Measurements from ENCODE around the gene SLC18A3.

Gene SLC18A3

GRCh38 chr10:49628599-49628998, 18.5 kb downstream of the SLC18A3 start:
- no peaks in the 10 kb centered on the region for H3K27me3 ChIP-seq (ENCODE audit: control insufficient read depth in 1 of 2, insufficient read depth in 2 of 2, low read length in 2 of 2)
- H3K36me3 ChIP-seq (ENCODE audit: control insufficient read depth in 2 of 2, insufficient read depth in 2 of 2, low read length in 2 of 2) = no peaks in the 10 kb centered on the region
- peaks cover 0 to 2% of the 10 kb centered on the region in 2 donors for H3K9me3 ChIP-seq (ENCODE audit: control insufficient read depth in 2 of 2, low read length in 2 of 2)
- H3K4me3 ChIP-seq (ENCODE audit: low read length in 2 of 2) = no peak overlapping the region
- no peaks in the 10 kb centered on the region for H3K4me1 ChIP-seq (ENCODE audit: control insufficient read depth, insufficient read depth, low read length)
- no peak overlapping the region for H3K27ac ChIP-seq (ENCODE audit: low read length)
- no peak overlapping the region for H3K9ac ChIP-seq (ENCODE audit: low read length in 2 of 2)

- no peaks in the 10 kb centered on the region for H3K36me3 ChIP-seq (ENCODE audit: control insufficient read depth in 2 of 2, insufficient read depth in 2 of 2, low read length in 2 of 2)
- peaks cover 0 to 2% of the 10 kb centered on the region in 2 donors for H3K9me3 ChIP-seq (ENCODE audit: control insufficient read depth in 2 of 2, low read length in 2 of 2)
- H3K4me3 ChIP-seq (ENCODE audit: low read length in 2 of 2) = no peak overlapping the region
- no peaks in the 10 kb centered on the region for H3K27me3 ChIP-seq (ENCODE audit: control insufficient read depth in 1 of 2, insufficient read depth in 2 of 2, low read length in 2 of 2)
- no peak overlapping the region for H3K27ac ChIP-seq (ENCODE audit: low read length)
- H3K9ac ChIP-seq (ENCODE audit: low read length in 2 of 2) = no peak overlapping the region
- no peaks in the 10 kb centered on the region for H3K4me1 ChIP-seq (ENCODE audit: control insufficient read depth, insufficient read depth, low read length)
These were observed 19.3 kb downstream of the SLC18A3 start for GRCh38 chr10:49629431-49629881.

GRCh38 chr10:49631975-49632374, 21.9 kb downstream of the SLC18A3 start:
- H3K4me3 ChIP-seq (ENCODE audit: low read length in 2 of 2) = no peak overlapping the region
- no peaks in the 10 kb centered on the region for H3K36me3 ChIP-seq (ENCODE audit: control insufficient read depth in 2 of 2, insufficient read depth in 2 of 2, low read length in 2 of 2)

DNA sequence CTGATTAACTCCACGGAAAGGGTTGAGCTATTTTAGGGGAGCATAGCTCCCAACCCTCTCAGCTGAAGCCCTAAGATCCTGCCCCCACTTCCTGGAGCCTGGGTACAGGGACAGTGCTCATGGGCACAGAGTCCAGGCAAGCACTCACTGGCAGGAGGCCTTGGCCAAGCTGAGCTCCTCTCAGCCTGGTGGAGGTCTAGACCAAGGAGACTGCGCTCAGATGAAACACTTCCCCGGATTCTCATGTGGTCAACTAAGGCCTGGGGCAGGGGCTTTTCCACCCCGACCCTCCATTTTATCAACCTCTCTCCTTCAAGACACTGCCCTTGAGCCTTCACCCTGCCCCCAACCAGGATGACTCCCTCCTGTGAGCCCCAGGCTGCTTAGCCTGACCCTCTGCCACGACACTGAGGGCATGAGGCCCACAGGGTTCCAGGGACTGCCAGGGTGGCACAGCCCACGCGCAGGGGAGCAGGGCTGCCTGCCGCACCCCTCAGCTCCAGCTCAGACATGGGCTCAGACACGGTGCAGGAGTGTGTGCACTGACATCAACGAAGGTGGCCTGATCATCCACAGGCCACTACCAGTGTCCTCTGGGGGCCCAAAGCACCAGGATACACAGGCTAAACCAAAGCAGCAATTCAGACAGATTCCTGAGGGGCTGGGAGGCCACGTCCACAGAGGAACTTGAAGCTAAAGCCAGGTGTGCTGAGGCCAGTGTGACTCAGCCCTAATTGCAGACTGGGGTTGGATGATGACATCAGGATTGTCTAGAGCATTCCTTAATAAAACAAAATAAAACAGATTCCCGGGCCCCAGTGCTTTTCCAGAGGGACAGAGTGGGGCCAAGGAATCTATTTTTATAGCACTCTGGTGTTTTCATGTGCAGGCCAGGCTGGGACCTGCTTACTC, 22.6 kb downstream of the SLC18A3 start:
- no peaks in the 10 kb centered on the region for H3K36me3 ChIP-seq (ENCODE audit: control insufficient read depth in 2 of 2, insufficient read depth in 2 of 2, low read length in 2 of 2)
- H3K9me3 ChIP-seq (ENCODE audit: control insufficient read depth in 2 of 2, low read length in 2 of 2) = no peaks in the 10 kb centered on the region
- no peak overlapping the region for H3K9ac ChIP-seq (ENCODE audit: low read length in 2 of 2)
- no peaks in the 10 kb centered on the region for H3K27me3 ChIP-seq (ENCODE audit: control insufficient read depth in 1 of 2, insufficient read depth in 2 of 2, low read length in 2 of 2)
- no peaks in the 10 kb centered on the region for H3K4me1 ChIP-seq (ENCODE audit: control insufficient read depth, insufficient read depth, low read length)
- H3K4me3 ChIP-seq (ENCODE audit: low read length in 2 of 2) = no peak overlapping the region
- H3K27ac ChIP-seq (ENCODE audit: low read length) = no peak overlapping the region

More at GRCh38 chr10:49631975-49632374, 21.9 kb downstream of the SLC18A3 start:
- no peaks in the 10 kb centered on the region for H3K9me3 ChIP-seq (ENCODE audit: control insufficient read depth in 2 of 2, low read length in 2 of 2)
- H3K4me1 ChIP-seq (ENCODE audit: control insufficient read depth, insufficient read depth, low read length) = no peaks in the 10 kb centered on the region
- H3K27me3 ChIP-seq (ENCODE audit: control insufficient read depth in 1 of 2, insufficient read depth in 2 of 2, low read length in 2 of 2) = no peaks in the 10 kb centered on the region
- no peak overlapping the region for H3K9ac ChIP-seq (ENCODE audit: low read length in 2 of 2)
- no peak overlapping the region for H3K27ac ChIP-seq (ENCODE audit: low read length)

- Histone ChIP-seq H3K4me3 (ENCODE audit: low read length in 2 of 2) (no peak overlapping the region), H3K4me1 (ENCODE audit: control insufficient read depth, insufficient read depth, low read length) (no peaks in the 10 kb centered on the region), H3K9me3 (ENCODE audit: control insufficient read depth in 2 of 2, low read length in 2 of 2) (no peaks in the 10 kb centered on the region), H3K9ac (ENCODE audit: low read length in 2 of 2) (no peak overlapping the region), H3K36me3 (ENCODE audit: control insufficient read depth in 2 of 2, insufficient read depth in 2 of 2, low read length in 2 of 2) (no peaks in the 10 kb centered on the region), H3K27ac (ENCODE audit: low read length) (no peak overlapping the region), H3K27me3 (ENCODE audit: control insufficient read depth in 1 of 2, insufficient read depth in 2 of 2, low read length in 2 of 2) (no peaks in the 10 kb centered on the region)
These were observed 23.4 kb downstream of the SLC18A3 start for GRCh38 chr10:49633327-49634068.

DNA sequence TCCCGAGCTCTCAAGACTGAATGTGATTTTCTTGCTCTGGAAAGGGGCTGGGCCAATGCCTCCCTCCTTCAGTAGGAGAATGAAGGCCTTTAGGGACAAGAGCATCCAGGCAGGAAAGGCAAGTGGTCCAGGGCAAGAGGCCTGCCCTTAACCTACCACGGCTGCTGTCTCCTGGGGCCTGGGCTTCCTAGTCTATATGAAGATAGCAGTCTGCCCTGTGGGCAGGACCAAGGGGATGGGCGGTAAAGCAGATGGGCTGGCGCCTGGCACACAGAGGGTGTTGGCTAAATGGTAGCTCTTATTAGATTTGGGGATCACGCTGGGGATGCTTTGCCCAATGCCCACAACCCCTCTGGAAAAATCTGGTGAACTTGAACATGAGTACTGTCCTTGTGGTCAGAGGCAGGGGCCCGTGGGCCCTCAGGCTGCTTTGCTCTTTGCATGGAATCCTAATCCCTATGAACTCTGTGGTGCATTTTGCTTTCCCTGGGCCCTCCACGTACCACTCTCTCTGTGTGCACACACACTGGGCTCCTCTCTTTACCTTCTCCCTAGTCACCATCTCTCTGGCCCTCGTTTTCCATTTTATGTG, 24.1 kb downstream of the SLC18A3 start:
- Histone ChIP-seq H3K4me1 (ENCODE audit: control insufficient read depth, insufficient read depth, low read length) (no peaks in the 10 kb centered on the region), H3K9ac (ENCODE audit: low read length in 2 of 2) (no peak overlapping the region), H3K4me3 (ENCODE audit: low read length in 2 of 2) (no peak overlapping the region), H3K27ac (ENCODE audit: low read length) (no peak overlapping the region), H3K9me3 (ENCODE audit: control insufficient read depth in 2 of 2, low read length in 2 of 2) (no peaks in the 10 kb centered on the region), H3K36me3 (ENCODE audit: control insufficient read depth in 2 of 2, insufficient read depth in 2 of 2, low read length in 2 of 2) (no peaks in the 10 kb centered on the region), H3K27me3 (ENCODE audit: control insufficient read depth in 1 of 2, insufficient read depth in 2 of 2, low read length in 2 of 2) (no peaks in the 10 kb centered on the region)

DNA sequence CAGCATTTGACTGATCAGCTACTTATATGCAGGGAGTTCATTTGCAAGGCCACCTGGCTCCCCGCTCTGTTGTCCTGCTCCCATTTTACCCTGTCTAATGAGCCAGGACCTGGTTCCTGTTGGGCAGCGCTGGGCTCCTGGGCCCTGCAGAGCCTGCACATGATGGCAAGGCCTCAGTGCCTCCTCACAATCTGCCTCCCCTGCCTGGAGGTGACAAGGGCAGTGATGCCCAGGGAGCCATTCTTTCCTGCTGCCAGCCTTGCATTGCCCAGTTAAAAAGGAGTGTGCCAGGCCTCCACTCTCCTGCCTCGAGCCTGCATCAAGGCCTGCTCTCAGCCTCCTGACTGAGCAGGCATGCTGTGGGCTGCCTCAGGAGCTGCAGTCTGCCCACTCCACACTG, 32.2 kb downstream of the SLC18A3 start:
- no peak overlapping the region for H3K4me3 ChIP-seq (ENCODE audit: low read length in 2 of 2)
- H3K36me3 ChIP-seq (ENCODE audit: control insufficient read depth in 2 of 2, insufficient read depth in 2 of 2, low read length in 2 of 2) = no peaks in the 10 kb centered on the region
- peaks cover 11 to 20% of the 10 kb centered on the region in 2 donors for H3K27me3 ChIP-seq (ENCODE audit: control insufficient read depth in 1 of 2, insufficient read depth in 2 of 2, low read length in 2 of 2)
- H3K9ac ChIP-seq (ENCODE audit: low read length in 2 of 2) = no peak overlapping the region
- peaks cover 0 to 5% of the 10 kb centered on the region in 2 donors for H3K9me3 ChIP-seq (ENCODE audit: control insufficient read depth in 2 of 2, low read length in 2 of 2)
- H3K4me1 ChIP-seq (ENCODE audit: control insufficient read depth, insufficient read depth, low read length) = no peaks in the 10 kb centered on the region
- H3K27ac ChIP-seq (ENCODE audit: low read length) = no peak overlapping the region

DNA sequence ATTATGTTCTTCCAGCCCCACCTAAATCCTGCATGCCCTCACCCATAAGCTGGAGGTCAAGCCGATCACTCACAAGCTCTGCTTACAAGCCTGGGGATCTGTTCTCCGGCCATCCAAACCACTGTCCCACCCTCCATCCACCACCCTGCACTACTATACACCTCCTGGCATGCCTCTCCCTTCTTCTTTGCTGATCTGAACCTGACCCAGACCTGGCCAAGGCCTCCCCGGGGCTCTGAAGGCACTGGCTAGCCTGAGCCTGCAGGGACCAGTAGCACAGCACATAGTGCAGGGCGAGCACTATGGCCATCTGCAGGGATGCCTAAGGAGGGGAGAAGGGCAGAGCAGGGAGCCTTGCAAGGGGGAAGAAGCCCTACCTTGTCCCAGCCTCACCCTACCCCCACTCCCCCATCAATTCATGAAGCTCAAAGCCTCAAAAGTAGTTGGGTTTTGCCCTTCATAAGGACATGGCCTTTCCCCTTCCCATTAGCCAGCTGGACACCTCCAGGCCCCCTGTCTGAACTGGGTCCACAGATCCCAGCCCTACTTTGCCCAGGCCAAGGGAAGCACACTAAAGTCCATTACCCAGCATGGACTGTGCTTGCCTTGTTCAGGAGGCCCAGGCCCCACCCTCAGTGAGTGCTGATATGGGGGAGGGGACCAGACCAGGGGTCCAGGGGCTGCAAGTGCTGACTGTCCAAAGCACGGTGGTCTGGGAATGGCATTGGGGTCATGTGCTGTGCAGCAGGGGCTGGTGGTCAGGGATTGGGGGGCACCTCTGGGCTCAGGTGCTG, 33.3 kb downstream of the SLC18A3 start:
- H3K9ac ChIP-seq (ENCODE audit: low read length in 2 of 2) = no peak overlapping the region
- peaks cover 11 to 20% of the 10 kb centered on the region in 2 donors for H3K27me3 ChIP-seq (ENCODE audit: control insufficient read depth in 1 of 2, insufficient read depth in 2 of 2, low read length in 2 of 2)
- H3K36me3 ChIP-seq (ENCODE audit: control insufficient read depth in 2 of 2, insufficient read depth in 2 of 2, low read length in 2 of 2) = no peaks in the 10 kb centered on the region
- no peak overlapping the region for H3K27ac ChIP-seq (ENCODE audit: low read length)
- H3K4me1 ChIP-seq (ENCODE audit: control insufficient read depth, insufficient read depth, low read length) = no peaks in the 10 kb centered on the region
- no peak overlapping the region for H3K4me3 ChIP-seq (ENCODE audit: low read length in 2 of 2)
- H3K9me3 ChIP-seq (ENCODE audit: control insufficient read depth in 2 of 2, low read length in 2 of 2) = peaks cover 0 to 5% of the 10 kb centered on the region in 2 donors

DNA sequence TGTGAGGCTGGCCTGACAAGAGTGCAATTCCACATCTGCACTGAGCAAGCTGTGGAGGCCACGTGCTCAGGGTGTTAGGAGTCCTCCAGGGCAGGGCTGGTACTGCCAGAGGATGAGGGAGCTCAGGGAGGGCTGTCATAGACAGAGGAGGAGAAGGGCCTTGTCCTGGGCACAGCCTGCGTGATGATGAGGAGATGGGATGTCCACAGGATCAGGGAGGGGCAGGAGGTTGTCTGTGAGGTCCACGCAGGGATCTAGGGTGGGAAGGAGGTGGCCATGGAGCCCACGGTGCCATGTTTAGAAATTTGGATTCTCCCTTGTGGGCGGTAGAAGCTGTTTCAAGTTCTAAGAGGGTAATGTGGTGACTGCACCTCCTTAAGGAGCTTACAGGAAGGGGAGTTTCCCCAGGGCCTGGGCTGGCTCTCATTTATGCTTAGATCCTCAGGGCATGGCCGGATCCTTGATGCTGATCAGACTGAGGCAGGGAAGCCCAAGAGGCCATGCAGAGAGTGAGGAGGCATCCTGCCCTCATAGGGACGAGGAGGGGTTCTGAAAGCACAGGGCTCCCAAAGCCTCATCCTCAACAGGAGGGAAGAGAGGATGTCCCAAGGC, 34.0 kb downstream of the SLC18A3 start:
- Histone ChIP-seq H3K36me3 (ENCODE audit: control insufficient read depth in 2 of 2, insufficient read depth in 2 of 2, low read length in 2 of 2) (no peaks in the 10 kb centered on the region), H3K27ac (ENCODE audit: low read length) (no peak overlapping the region), H3K4me1 (ENCODE audit: control insufficient read depth, insufficient read depth, low read length) (no peaks in the 10 kb centered on the region), H3K27me3 (ENCODE audit: control insufficient read depth in 1 of 2, insufficient read depth in 2 of 2, low read length in 2 of 2) (peaks cover 11 to 20% of the 10 kb centered on the region in 2 donors), H3K9me3 (ENCODE audit: control insufficient read depth in 2 of 2, low read length in 2 of 2) (peaks cover 0 to 5% of the 10 kb centered on the region in 2 donors), H3K9ac (ENCODE audit: low read length in 2 of 2) (no peak overlapping the region), H3K4me3 (ENCODE audit: low read length in 2 of 2) (no peak overlapping the region)

GRCh38 chr10:49645417-49645816, 35.3 kb downstream of the SLC18A3 start:
- Histone ChIP-seq H3K4me3 (ENCODE audit: low read length in 2 of 2) (no peak overlapping the region), H3K36me3 (ENCODE audit: control insufficient read depth in 2 of 2, insufficient read depth in 2 of 2, low read length in 2 of 2) (no peaks in the 10 kb centered on the region), H3K4me1 (ENCODE audit: control insufficient read depth, insufficient read depth, low read length) (no peaks in the 10 kb centered on the region), H3K27ac (ENCODE audit: low read length) (no peak overlapping the region), H3K27me3 (ENCODE audit: control insufficient read depth in 1 of 2, insufficient read depth in 2 of 2, low read length in 2 of 2) (peaks cover 11 to 20% of the 10 kb centered on the region in 2 donors), H3K9me3 (ENCODE audit: control insufficient read depth in 2 of 2, low read length in 2 of 2) (peaks cover 0 to 5% of the 10 kb centered on the region in 2 donors), H3K9ac (ENCODE audit: low read length in 2 of 2) (no peak overlapping the region)

Data from stomach smooth muscle (tissue), 2 donors.